Measurements from ENCODE around the gene SAG. TPM values are rescaled to one million over a fixed set of nuclear protein-coding genes. Genes with fewer than 3 reads are reported as not detected.

Gene SAG
- total and polyA plus RNA-seq, 12 donors, result 0.06 to 0.20 TPM; not detected in 10

- 81 to 83% (median 83%) methylated on average over 4 of the region's 4 CpGs for WGBS, 4 donors
- DNase-seq, result no peak
- Histone ChIP-seq H3K9me3 (replicated peaks in 1 of 3) (no peaks in the 10 kb centered on the region), H3K4me1 (replicated peaks in 1 of 2) (peaks cover 11 to 21% of the 10 kb centered on the region in 2 donors), H3K27ac (no peak overlapping the region), H3K36me3 (replicated peaks in 1 of 2) (no peaks in the 10 kb centered on the region), H3K4me3 (no peak overlapping the region), H3K27me3 (no peaks in the 10 kb centered on the region)
- intact Hi-C loops (cut with DNase I), result loop anchor here in 1 of 2 donors (5.0 kb wide), 1 partner anchor 84 kb away; no protein-coding TSS in a partner anchor
- no peak for TF ChIP-seq POLR2A (IDR thresholded peaks at IDR 0.05)
- TF ChIP-seq CTCF (IDR thresholded peaks at IDR 0.05), result no peak
Measured at GRCh38 chr2:233358335-233358734, 50.7 kb downstream of the SAG start.

GRCh38 chr2:233358947-233359346, 51.3 kb downstream of the SAG start:
- H3K27ac ChIP-seq, result no peak overlapping the region
- 91 to 92% (median 91%) methylated on average over 6 of the region's 6 CpGs for WGBS, 4 donors

GRCh38 chr2:233359823-233360222, 52.2 kb downstream of the SAG start:
- TF ChIP-seq CTCF (IDR thresholded peaks at IDR 0.05) (no peak), POLR2A (IDR thresholded peaks at IDR 0.05) (no peak)
- peaks cover 5 to 14% of the 10 kb centered on the region in 2 donors for H3K4me1 ChIP-seq (replicated peaks in 1 of 2)
- intact Hi-C loops (cut with DNase I), result loop anchor here in 1 of 2 donors (5.0 kb wide), 1 partner anchor 82 kb away; no protein-coding TSS in a partner anchor
- H3K4me3 ChIP-seq, result no peak overlapping the region
- H3K9me3 ChIP-seq (replicated peaks in 1 of 3), result no peaks in the 10 kb centered on the region
- H3K36me3 ChIP-seq (replicated peaks in 1 of 2), result no peaks in the 10 kb centered on the region
- H3K27me3 ChIP-seq, result no peaks in the 10 kb centered on the region
- H3K27ac ChIP-seq, result no peak overlapping the region
- no peak for DNase-seq
- WGBS, 4 donors, result 92 to 94% (median 93%) methylated on average over 3 of the region's 3 CpGs

More at GRCh38 chr2:233358947-233359346, 51.3 kb downstream of the SAG start:
- Histone ChIP-seq H3K27me3 (no peaks in the 10 kb centered on the region), H3K4me1 (replicated peaks in 1 of 2) (peaks cover 6 to 14% of the 10 kb centered on the region in 2 donors), H3K9me3 (replicated peaks in 1 of 3) (no peaks in the 10 kb centered on the region), H3K36me3 (replicated peaks in 1 of 2) (no peaks in the 10 kb centered on the region), H3K4me3 (no peak overlapping the region)
- intact Hi-C loops (cut with DNase I), result loop anchor here in 1 of 2 donors (5.0 kb wide), 1 partner anchor 83 kb away; no protein-coding TSS in a partner anchor
- no peak for DNase-seq
- TF ChIP-seq CTCF (IDR thresholded peaks at IDR 0.05) (no peak), POLR2A (IDR thresholded peaks at IDR 0.05) (no peak)

GRCh38 chr2:233360771-233361176, 53.2 kb downstream of the SAG start:
- H3K4me3 ChIP-seq, result no peak overlapping the region
- peak in 1 of 7 donors; percentile 44 for DNase-seq
- no peaks in the 10 kb centered on the region for H3K9me3 ChIP-seq (replicated peaks in 1 of 3)
- no peaks in the 10 kb centered on the region for H3K27me3 ChIP-seq
- no peaks in the 10 kb centered on the region for H3K36me3 ChIP-seq (replicated peaks in 1 of 2)
- intact Hi-C loops (cut with DNase I), result no loop called here
- H3K4me1 ChIP-seq (replicated peaks in 1 of 2), result peaks cover 5 to 8% of the 10 kb centered on the region in 2 donors
- 70 to 79% (median 75%) methylated on average over 4 of the region's 4 CpGs for WGBS, 4 donors
- no peak overlapping the region for H3K27ac ChIP-seq
- TF ChIP-seq POLR2A (IDR thresholded peaks at IDR 0.05), result no peak
- TF ChIP-seq CTCF (IDR thresholded peaks at IDR 0.05), result no peak

Data from adrenal gland (tissue), 12 donors.